Neural progenitor cell (in vitro differentiated cells): Measurements from ENCODE around the gene BPNT1. TPM values are rescaled to one million over a fixed set of nuclear protein-coding genes. Genes with fewer than 3 reads are reported as not detected.

Experiments
- DNase-seq: peaks from one replicate; pipeline ENCODE4 v3.0.0-alpha.2; 2016; ENCODE audit warnings: low spot score
- H2AFZ ChIP-seq: fragments of 200-600 bp; sonication (generic); replicated peaks from 2 replicates; pipeline ENCODE4 v1.6.1; 2016; ENCODE audit warnings: antibody characterized with exemption
- H3F3A ChIP-seq: fragments of 200-600 bp; sonication (generic); 2 replicates; pipeline ENCODE4 v1.6.1; 2016; ENCODE audit warnings: antibody characterized with exemption, low read depth
- H3K27ac ChIP-seq: fragments of 200-600 bp; sonication (generic); 2 replicates; pipeline ENCODE4 v1.5.1; 2016; ENCODE audit warnings: mild to moderate bottlenecking
- H3K27me3 ChIP-seq: fragments of 200-600 bp; sonication (generic); 2 replicates; pipeline ENCODE4 v1.6.1; 2016; ENCODE audit warnings: mild to moderate bottlenecking, moderate library complexity
- H3K36me3 ChIP-seq: fragments of 200-600 bp; sonication (generic); 2 replicates; pipeline ENCODE4 v1.5.1; 2016
- H3K4me1 ChIP-seq: fragments of 200-600 bp; sonication (generic); 2 replicates; pipeline ENCODE4 v1.6.1; 2016; ENCODE audit warnings: mixed run types
- H3K4me2 ChIP-seq: fragments of 200-600 bp; sonication (generic); 2 replicates; pipeline ENCODE4 v1.6.1; 2016
- H3K4me3 ChIP-seq: fragments of 200-600 bp; sonication (generic); 2 replicates; pipeline ENCODE4 v1.5.1; 2016
- H3K79me2 ChIP-seq: fragments of 200-600 bp; sonication (generic); 2 replicates; pipeline ENCODE4 v1.6.1; 2016; ENCODE audit warnings: low read depth
- H3K9ac ChIP-seq: fragments of 200-600 bp; sonication (generic); 2 replicates; pipeline ENCODE4 v1.6.1; 2016
- H3K9me3 ChIP-seq: fragments of 200-600 bp; sonication (generic); 2 replicates; pipeline ENCODE4 v1.5.1; 2016; ENCODE audit warnings: low read depth
- H4K20me1 ChIP-seq: fragments of 200-600 bp; sonication (generic); 2 replicates; pipeline ENCODE4 v1.6.1; 2016; ENCODE audit warnings: low read depth
- H3K27ac Mint-ChIP-seq: 3 replicates; pipeline ENCODE4 v1.8.0; 2021; ENCODE audit warnings: mixed read lengths
- H3K27me3 Mint-ChIP-seq: 2 replicates; pipeline ENCODE4 v1.8.0; 2022; ENCODE audit warnings: low read depth, mild to moderate bottlenecking, inconsistent platforms, moderate library complexity, mixed read lengths; ENCODE audit not compliant: insufficient read depth
- H3K36me3 Mint-ChIP-seq: 3 replicates; pipeline ENCODE4 v1.8.0; 2021; ENCODE audit warnings: mixed read lengths
- H3K4me1 Mint-ChIP-seq: 3 replicates; pipeline ENCODE4 v1.8.0; 2021; ENCODE audit warnings: mixed read lengths
- H3K4me3 Mint-ChIP-seq: 3 replicates; pipeline ENCODE4 v1.8.0; 2021; ENCODE audit warnings: mild to moderate bottlenecking, moderate library complexity, mixed read lengths
- H3K9me3 Mint-ChIP-seq: 3 replicates; pipeline ENCODE4 v1.8.0; 2020; ENCODE audit warnings: mixed read lengths
- EZH2 ChIP-seq: fragments of 200-600 bp; sonication (generic); IDR thresholded peaks from 2 replicates; pipeline ENCODE4 v1.6.1; 2017; ENCODE audit warnings: antibody characterized with exemption, mild to moderate bottlenecking, moderate library complexity
- EZH2phosphoT487 ChIP-seq: fragments of 200-600 bp; sonication (generic); IDR thresholded peaks from 2 replicates; pipeline ENCODE4 v1.6.1; 2017; ENCODE audit warnings: antibody characterized with exemption
- total RNA-seq: library from RNA; depleted of rRNA; stranded (reverse); fragments of >200 nt; gene quantifications from 2 replicates; pipeline ENCODE4 v1.2.3, GENCODE V29; 2015; ENCODE audit warnings: low replicate concordance
- TF ChIP-seq, protein P1 (sequence below): fragments of 200-600 bp; sonication (generic); IDR thresholded peaks from 2 replicates; pipeline ENCODE4 v1.5.1; 2017; ENCODE audit warnings: antibody characterized with exemption, mild to moderate bottlenecking

BPNT1 gene
- total RNA-seq, 1 donor from 2014 or later = 33.1 TPM

- H3K4me3 Mint-ChIP-seq = no peak overlapping the region
- Histone ChIP-seq H3K36me3 (no peaks in the 10 kb centered on the region), H3K4me1 (no peaks in the 10 kb centered on the region), H3K4me2 (no peak overlapping the region), H3K9ac (no peak overlapping the region), H3K79me2 (no peaks in the 10 kb centered on the region), H3K4me3 (no peak overlapping the region), H2AFZ (no peak overlapping the region), H4K20me1 (no peaks in the 10 kb centered on the region), H3K9me3 (no peaks in the 10 kb centered on the region), H3F3A (no peaks in the 10 kb centered on the region), H3K27me3 (no peaks in the 10 kb centered on the region), H3K27ac (no peak overlapping the region)
- no peaks in the 10 kb centered on the region for H3K27me3 Mint-ChIP-seq
- no peak for DNase-seq
- no peaks in the 10 kb centered on the region for H3K9me3 Mint-ChIP-seq
- H3K36me3 Mint-ChIP-seq = peaks cover 12% of the 10 kb centered on the region
- H3K4me1 Mint-ChIP-seq = no peaks in the 10 kb centered on the region
- no peak for TF ChIP-seq EZH2phosphoT487
- no peak overlapping the region for H3K27ac Mint-ChIP-seq
Measured at GRCh38 chr1:220076861-220077762, 12.5 kb downstream of the BPNT1 start.

DNA sequence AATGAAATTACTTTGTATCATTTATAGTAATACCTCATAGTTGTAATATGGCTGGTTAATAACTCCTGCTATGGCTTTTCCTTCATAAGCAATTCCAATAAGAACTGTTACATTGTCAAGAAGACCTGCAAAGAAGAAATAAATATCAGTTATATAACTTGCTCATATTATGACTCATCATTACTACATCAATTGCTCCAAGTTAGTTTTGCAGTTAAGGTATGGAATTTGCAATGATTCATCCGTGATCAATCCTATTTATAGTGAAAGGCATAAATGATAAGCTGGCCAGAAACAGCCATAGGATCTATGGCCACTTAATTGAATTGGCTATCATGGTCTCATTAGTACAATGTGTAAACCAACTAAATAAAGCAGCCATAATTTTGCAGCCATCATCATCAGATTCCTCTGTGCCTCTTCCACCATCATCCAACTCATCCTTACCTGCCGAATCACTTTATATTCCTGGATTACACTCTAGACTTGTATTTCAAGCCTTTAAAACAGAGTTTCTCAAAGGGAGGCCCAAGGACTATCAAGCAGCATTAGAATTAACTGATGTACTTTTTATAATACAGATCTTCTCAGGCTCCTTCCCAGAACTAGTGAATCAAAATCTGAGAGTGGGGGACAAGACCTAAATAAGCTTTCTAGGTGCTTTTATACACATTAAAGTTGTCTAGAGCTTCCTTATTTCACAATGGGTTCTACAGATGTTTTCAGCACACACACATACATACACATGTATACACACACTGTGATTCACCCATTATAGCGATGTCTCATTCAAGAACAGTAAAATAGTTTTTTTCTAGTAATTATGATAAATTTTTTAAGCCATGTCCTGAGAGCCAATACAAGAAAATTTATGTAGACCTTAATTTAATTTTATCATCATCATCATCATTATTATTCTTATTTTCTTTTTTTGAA is 22.1 kb downstream of the BPNT1 start:
- Histone ChIP-seq H3K79me2 (no peaks in the 10 kb centered on the region), H3K27ac (no peak overlapping the region), H3K36me3 (peaks cover 9% of the 10 kb centered on the region), H3F3A (no peaks in the 10 kb centered on the region), H3K27me3 (no peaks in the 10 kb centered on the region), H3K9ac (no peak overlapping the region), H2AFZ (no peak overlapping the region), H4K20me1 (no peaks in the 10 kb centered on the region), H3K4me3 (no peak overlapping the region), H3K4me1 (no peaks in the 10 kb centered on the region), H3K9me3 (no peaks in the 10 kb centered on the region), H3K4me2 (no peak overlapping the region)
- H3K4me3 Mint-ChIP-seq = no peak overlapping the region
- no peak for TF ChIP-seq EZH2
- TF ChIP-seq, protein P1, sequence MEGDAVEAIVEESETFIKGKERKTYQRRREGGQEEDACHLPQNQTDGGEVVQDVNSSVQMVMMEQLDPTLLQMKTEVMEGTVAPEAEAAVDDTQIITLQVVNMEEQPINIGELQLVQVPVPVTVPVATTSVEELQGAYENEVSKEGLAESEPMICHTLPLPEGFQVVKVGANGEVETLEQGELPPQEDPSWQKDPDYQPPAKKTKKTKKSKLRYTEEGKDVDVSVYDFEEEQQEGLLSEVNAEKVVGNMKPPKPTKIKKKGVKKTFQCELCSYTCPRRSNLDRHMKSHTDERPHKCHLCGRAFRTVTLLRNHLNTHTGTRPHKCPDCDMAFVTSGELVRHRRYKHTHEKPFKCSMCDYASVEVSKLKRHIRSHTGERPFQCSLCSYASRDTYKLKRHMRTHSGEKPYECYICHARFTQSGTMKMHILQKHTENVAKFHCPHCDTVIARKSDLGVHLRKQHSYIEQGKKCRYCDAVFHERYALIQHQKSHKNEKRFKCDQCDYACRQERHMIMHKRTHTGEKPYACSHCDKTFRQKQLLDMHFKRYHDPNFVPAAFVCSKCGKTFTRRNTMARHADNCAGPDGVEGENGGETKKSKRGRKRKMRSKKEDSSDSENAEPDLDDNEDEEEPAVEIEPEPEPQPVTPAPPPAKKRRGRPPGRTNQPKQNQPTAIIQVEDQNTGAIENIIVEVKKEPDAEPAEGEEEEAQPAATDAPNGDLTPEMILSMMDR = no peak
- no peak for TF ChIP-seq EZH2phosphoT487
- peaks cover 20% of the 10 kb centered on the region for H3K36me3 Mint-ChIP-seq
- DNase-seq = no peak
- no peaks in the 10 kb centered on the region for H3K4me1 Mint-ChIP-seq
- no peaks in the 10 kb centered on the region for H3K9me3 Mint-ChIP-seq
- H3K27me3 Mint-ChIP-seq = no peaks in the 10 kb centered on the region
- no peak overlapping the region for H3K27ac Mint-ChIP-seq

DNA sequence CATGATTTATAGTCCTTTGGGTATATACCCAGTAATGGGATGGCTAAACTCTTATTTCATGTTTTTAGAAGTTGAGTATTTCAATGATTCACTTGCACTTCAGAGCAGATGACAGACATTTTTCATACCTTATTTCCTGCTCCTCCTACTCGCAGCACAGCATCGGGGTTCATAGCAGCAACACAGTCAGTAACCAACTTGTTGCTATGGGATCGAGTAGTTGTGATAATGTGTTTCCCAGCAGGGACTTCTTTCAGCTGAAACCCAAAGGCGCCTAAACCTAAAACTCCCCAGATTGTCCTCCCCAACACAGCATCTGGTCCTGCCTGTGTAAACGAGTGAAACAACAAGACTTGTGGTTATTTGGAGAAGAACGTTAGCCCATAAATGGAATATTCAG is 27.0 kb downstream of the BPNT1 start:
- Mint-ChIP-seq H3K27ac (no peak overlapping the region), H3K9me3 (no peaks in the 10 kb centered on the region), H3K36me3 (peaks cover 15% of the 10 kb centered on the region), H3K27me3 (no peaks in the 10 kb centered on the region), H3K4me3 (no peak overlapping the region), H3K4me1 (no peaks in the 10 kb centered on the region)
- Histone ChIP-seq H3K27ac (no peak overlapping the region), H4K20me1 (peaks cover 4% of the 10 kb centered on the region), H3K4me3 (no peak overlapping the region), H3K9ac (no peak overlapping the region), H3K79me2 (no peaks in the 10 kb centered on the region), H3K27me3 (no peaks in the 10 kb centered on the region), H3K4me2 (no peak overlapping the region), H3K36me3 (peaks cover 9% of the 10 kb centered on the region), H3K9me3 (no peaks in the 10 kb centered on the region), H3F3A (peaks cover 3% of the 10 kb centered on the region), H2AFZ (no peak overlapping the region), H3K4me1 (peaks cover 9% of the 10 kb centered on the region)
- TF ChIP-seq, protein P1 = no peak
- TF ChIP-seq EZH2phosphoT487 (no peak), EZH2 (no peak)
- no peak for DNase-seq
